HEK293 (cell line): Measurements from ENCODE around the gene SPA17.

Experiments
- AEBP2 ChIP-seq: fragments of 450-650 bp; formaldehyde crosslinking; IDR thresholded peaks from 2 replicates; pipeline ENCODE4 v1.5.1; 2016; ENCODE audit warnings: missing biosample characterization, missing genetic modification characterization, borderline replicate concordance
- BCL11A ChIP-seq: fragments of 450-650 bp; formaldehyde crosslinking; IDR thresholded peaks from 2 replicates; pipeline ENCODE4 v1.5.1; 2016; ENCODE audit warnings: low read depth, missing biosample characterization, missing genetic modification characterization
- BCL6B ChIP-seq: fragments of 450-650 bp; formaldehyde crosslinking; IDR thresholded peaks from 2 replicates; pipeline ENCODE4 v1.5.1; 2017; ENCODE audit warnings: missing biosample characterization, missing genetic modification characterization
- EGR2 ChIP-seq: fragments of 450-650 bp; formaldehyde crosslinking; IDR thresholded peaks from 2 replicates; pipeline ENCODE4 v1.5.1; 2016; ENCODE audit warnings: low read depth, missing biosample characterization, missing genetic modification characterization
- HOXA7 ChIP-seq: sonication (generic); formaldehyde crosslinking; IDR thresholded peaks from 2 replicates; pipeline ENCODE4 v1.8.1; 2022; ENCODE audit warnings: missing genetic modification reagents, borderline replicate concordance
- HOXC10 ChIP-seq: sonication (generic); formaldehyde crosslinking; IDR thresholded peaks from 2 replicates; pipeline ENCODE4 v1.8.1; 2023; ENCODE audit warnings: mild to moderate bottlenecking, missing genetic modification reagents
- KLF1 ChIP-seq: fragments of 450-650 bp; formaldehyde crosslinking; IDR thresholded peaks from 2 replicates; pipeline ENCODE4 v1.5.1; 2016; ENCODE audit warnings: missing biosample characterization, missing genetic modification characterization
- KLF9 ChIP-seq: fragments of 450-650 bp; formaldehyde crosslinking; IDR thresholded peaks from 2 replicates; pipeline ENCODE4 v1.5.1; 2016; ENCODE audit warnings: missing biosample characterization, missing genetic modification characterization, low read depth
- SCRT2 ChIP-seq: fragments of 450-650 bp; formaldehyde crosslinking; IDR thresholded peaks from 2 replicates; pipeline ENCODE4 v1.5.1; 2016; ENCODE audit warnings: missing biosample characterization, missing genetic modification characterization
- WT1 ChIP-seq: fragments of 450-650 bp; formaldehyde crosslinking; IDR thresholded peaks from 2 replicates; pipeline ENCODE4 v1.5.1; 2016; ENCODE audit warnings: missing biosample characterization, missing genetic modification characterization
- ZBTB21 ChIP-seq: fragments of 450-650 bp; formaldehyde crosslinking; IDR thresholded peaks from 2 replicates; pipeline ENCODE4 v1.5.1; 2017; ENCODE audit warnings: missing biosample characterization, missing genetic modification characterization
- ZFHX2 ChIP-seq: fragments of 450-650 bp; formaldehyde crosslinking; conservative IDR thresholded peaks from 2 replicates; pipeline ENCODE4 v1.5.1; 2016; ENCODE audit warnings: missing biosample characterization, missing genetic modification characterization
- ZFP3 ChIP-seq: fragments of 450-650 bp; formaldehyde crosslinking; IDR thresholded peaks from 2 replicates; pipeline ENCODE4 v1.5.1; 2016; ENCODE audit warnings: low read depth, missing biosample characterization, missing genetic modification characterization
- ZFP41 ChIP-seq: fragments of 450-650 bp; formaldehyde crosslinking; IDR thresholded peaks from 2 replicates; pipeline ENCODE4 v1.5.1; 2016; ENCODE audit warnings: missing biosample characterization, missing genetic modification characterization, borderline replicate concordance
- ZIC2 ChIP-seq: fragments of 450-650 bp; formaldehyde crosslinking; IDR thresholded peaks from 2 replicates; pipeline ENCODE4 v1.5.1; 2016; ENCODE audit warnings: missing biosample characterization, missing genetic modification characterization
- ZNF248 ChIP-seq: fragments of 450-650 bp; formaldehyde crosslinking; IDR thresholded peaks from 2 replicates; pipeline ENCODE4 v1.5.1; 2017; ENCODE audit warnings: missing biosample characterization, missing genetic modification characterization
- ZNF26 ChIP-seq: fragments of 450-650 bp; formaldehyde crosslinking; IDR thresholded peaks from 2 replicates; pipeline ENCODE4 v1.5.1; 2016; ENCODE audit warnings: missing biosample characterization, missing genetic modification characterization
- ZNF280C ChIP-seq: fragments of 450-650 bp; formaldehyde crosslinking; IDR thresholded peaks from 2 replicates; pipeline ENCODE4 v1.5.1; 2016; ENCODE audit warnings: missing biosample characterization, missing genetic modification characterization
- ZNF335 ChIP-seq: fragments of 450-650 bp; formaldehyde crosslinking; conservative IDR thresholded peaks from 2 replicates; pipeline ENCODE4 v1.5.1; 2016; ENCODE audit warnings: missing biosample characterization, missing genetic modification characterization
- ZNF366 ChIP-seq: fragments of 450-650 bp; formaldehyde crosslinking; conservative IDR thresholded peaks from 2 replicates; pipeline ENCODE4 v1.5.1; 2016; ENCODE audit warnings: missing biosample characterization, missing genetic modification characterization
- ZNF391 ChIP-seq: fragments of 450-650 bp; formaldehyde crosslinking; IDR thresholded peaks from 2 replicates; pipeline ENCODE4 v1.5.1; 2016; ENCODE audit warnings: low read depth, missing biosample characterization, missing genetic modification characterization, borderline replicate concordance
- ZNF488 ChIP-seq: fragments of 450-650 bp; formaldehyde crosslinking; IDR thresholded peaks from 2 replicates; pipeline ENCODE4 v1.5.1; 2016; ENCODE audit warnings: missing biosample characterization, missing genetic modification characterization
- ZNF521 ChIP-seq: fragments of 450-650 bp; formaldehyde crosslinking; IDR thresholded peaks from 2 replicates; pipeline ENCODE4 v1.5.1; 2017; ENCODE audit warnings: missing biosample characterization, mild to moderate bottlenecking, missing genetic modification characterization
- ZNF530 ChIP-seq: fragments of 450-650 bp; formaldehyde crosslinking; IDR thresholded peaks from 2 replicates; pipeline ENCODE4 v1.5.1; 2016; ENCODE audit warnings: low read depth, missing biosample characterization, missing genetic modification characterization
- ZNF600 ChIP-seq: fragments of 450-650 bp; formaldehyde crosslinking; IDR thresholded peaks from 2 replicates; pipeline ENCODE4 v1.5.1; 2016; ENCODE audit warnings: missing biosample characterization, missing genetic modification characterization
- ZNF639 ChIP-seq: fragments of 450-650 bp; formaldehyde crosslinking; IDR thresholded peaks from 2 replicates; pipeline ENCODE4 v1.5.1; 2016; ENCODE audit warnings: missing biosample characterization, missing genetic modification characterization
- ZNF670 ChIP-seq: fragments of 450-650 bp; formaldehyde crosslinking; IDR thresholded peaks from 2 replicates; pipeline ENCODE4 v1.5.1; 2016; ENCODE audit warnings: missing biosample characterization, missing genetic modification characterization, low read depth
- ZNF692 ChIP-seq: fragments of 450-650 bp; formaldehyde crosslinking; IDR thresholded peaks from 2 replicates; pipeline ENCODE4 v1.5.1; 2016; ENCODE audit warnings: missing biosample characterization, missing genetic modification characterization
- ZSCAN16 ChIP-seq: fragments of 450-650 bp; formaldehyde crosslinking; IDR thresholded peaks from 2 replicates; pipeline ENCODE4 v1.5.1; 2016; ENCODE audit warnings: missing biosample characterization, missing genetic modification characterization
- ZSCAN30 ChIP-seq: fragments of 450-650 bp; IDR thresholded peaks from 2 replicates; pipeline ENCODE4 v1.5.1; 2018; ENCODE audit warnings: missing biosample characterization, mild to moderate bottlenecking, missing genetic modification characterization, moderate library complexity
- ZSCAN4 ChIP-seq: fragments of 450-650 bp; formaldehyde crosslinking; IDR thresholded peaks from 2 replicates; pipeline ENCODE4 v1.5.1; 2017; ENCODE audit warnings: missing biosample characterization, missing genetic modification characterization

Gene SPA17

GRCh38 chr11:124669193-124669592, 4.5 kb upstream of the SPA17 start (continued):
- TF ChIP-seq ZNF391 (tag by site-specific recombination) (no peak), ZNF692 (tag by site-specific recombination) (no peak), ZNF280C (tag by site-specific recombination) (no peak), ZFP41 (tag by site-specific recombination) (no peak), HOXC10 (CRISPR knock-in tag) (no peak), ZNF639 (tag by site-specific recombination) (no peak), ZNF26 (no peak), HOXA7 (CRISPR knock-in tag) (no peak), ZNF335 (no peak), ZSCAN4 (tag by site-specific recombination) (no peak), WT1 (tag by site-specific recombination) (no peak), ZSCAN16 (tag by site-specific recombination) (no peak), ZNF248 (tag by site-specific recombination) (no peak), ZBTB21 (tag by site-specific recombination) (no peak), ZNF366 (tag by site-specific recombination) (peak; percentile 62), ZNF600 (no peak), AEBP2 (tag by site-specific recombination) (no peak), BCL11A (tag by site-specific recombination) (0 out of 2 replicates have a peak, but pooled peaks have one; percentile 23), EGR2 (tag by site-specific recombination) (no peak), ZFHX2 (tag by site-specific recombination) (no peak), ZSCAN30 (no peak), KLF9 (no peak), ZNF488 (no peak), BCL6B (no peak), ZNF670 (no peak), ZNF521 (no peak), KLF1 (no peak), SCRT2 (no peak), ZIC2 (tag by site-specific recombination) (no peak), ZFP3 (tag by site-specific recombination) (no peak), ZNF530 (no peak)
